HEK293 (cell line): ENCODE data around the gene JAM2.

Experiments used
- MEIS1 ChIP-seq: sonication (generic); formaldehyde crosslinking; IDR thresholded peaks from 2 replicates; pipeline ENCODE4 v1.8.1; 2022; ENCODE audit warnings: missing genetic modification reagents, mild to moderate bottlenecking, borderline replicate concordance
- ZNF555 ChIP-seq: fragments of 450-650 bp; formaldehyde crosslinking; conservative IDR thresholded peaks from 2 replicates; pipeline ENCODE4 v1.5.1; 2017; ENCODE audit warnings: missing biosample characterization, mild to moderate bottlenecking, missing genetic modification characterization, inconsistent platforms
- ZNF768 ChIP-seq: fragments of 450-650 bp; formaldehyde crosslinking; IDR thresholded peaks from 2 replicates; pipeline ENCODE4 v1.5.1; 2018; ENCODE audit warnings: missing biosample characterization, mild to moderate bottlenecking, missing genetic modification characterization
- TF ChIP-seq, protein P1 (sequence below): fragments of 450-650 bp; formaldehyde crosslinking; IDR thresholded peaks from 2 replicates; pipeline ENCODE4 v1.5.1; 2016; ENCODE audit warnings: missing biosample characterization, missing genetic modification characterization
- TF ChIP-seq, protein P2 (sequence below): fragments of 450-650 bp; formaldehyde crosslinking; IDR thresholded peaks from 2 replicates; pipeline ENCODE4 v1.5.1; 2017; ENCODE audit warnings: missing biosample characterization, mild to moderate bottlenecking, missing genetic modification characterization, moderate library complexity

DNA sequence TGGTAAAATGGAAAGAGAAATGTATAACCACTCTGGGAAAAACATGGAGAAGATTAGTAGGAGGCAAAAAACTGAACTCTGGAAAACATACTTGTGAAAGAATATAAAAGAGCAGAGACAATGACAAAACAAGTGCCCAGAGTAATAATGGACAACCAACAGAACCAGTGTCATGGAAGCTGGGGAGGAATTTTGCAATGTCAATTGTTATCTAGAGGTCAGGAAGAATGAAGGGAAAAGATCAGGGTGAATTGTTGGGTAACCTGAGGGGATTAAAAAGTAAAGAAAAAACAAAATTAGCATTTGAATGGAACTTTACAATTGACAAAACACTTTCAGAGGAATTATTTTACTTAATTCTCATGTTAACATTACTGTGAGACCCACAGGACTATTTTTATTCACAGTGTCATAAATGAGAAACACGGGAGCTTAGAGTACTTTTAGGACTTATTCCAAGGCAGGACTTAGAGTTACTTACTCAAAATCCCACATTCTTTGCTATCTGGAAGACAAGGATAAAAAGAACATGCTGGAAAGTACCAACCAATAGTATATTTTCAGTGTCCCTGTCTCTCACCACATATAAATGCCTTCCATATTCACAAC lies 19.5 kb downstream of the JAM2 start:
- TF ChIP-seq, protein P1, sequence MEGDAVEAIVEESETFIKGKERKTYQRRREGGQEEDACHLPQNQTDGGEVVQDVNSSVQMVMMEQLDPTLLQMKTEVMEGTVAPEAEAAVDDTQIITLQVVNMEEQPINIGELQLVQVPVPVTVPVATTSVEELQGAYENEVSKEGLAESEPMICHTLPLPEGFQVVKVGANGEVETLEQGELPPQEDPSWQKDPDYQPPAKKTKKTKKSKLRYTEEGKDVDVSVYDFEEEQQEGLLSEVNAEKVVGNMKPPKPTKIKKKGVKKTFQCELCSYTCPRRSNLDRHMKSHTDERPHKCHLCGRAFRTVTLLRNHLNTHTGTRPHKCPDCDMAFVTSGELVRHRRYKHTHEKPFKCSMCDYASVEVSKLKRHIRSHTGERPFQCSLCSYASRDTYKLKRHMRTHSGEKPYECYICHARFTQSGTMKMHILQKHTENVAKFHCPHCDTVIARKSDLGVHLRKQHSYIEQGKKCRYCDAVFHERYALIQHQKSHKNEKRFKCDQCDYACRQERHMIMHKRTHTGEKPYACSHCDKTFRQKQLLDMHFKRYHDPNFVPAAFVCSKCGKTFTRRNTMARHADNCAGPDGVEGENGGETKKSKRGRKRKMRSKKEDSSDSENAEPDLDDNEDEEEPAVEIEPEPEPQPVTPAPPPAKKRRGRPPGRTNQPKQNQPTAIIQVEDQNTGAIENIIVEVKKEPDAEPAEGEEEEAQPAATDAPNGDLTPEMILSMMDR (tag by site-specific recombination), result no peak
- TF ChIP-seq, protein P2, sequence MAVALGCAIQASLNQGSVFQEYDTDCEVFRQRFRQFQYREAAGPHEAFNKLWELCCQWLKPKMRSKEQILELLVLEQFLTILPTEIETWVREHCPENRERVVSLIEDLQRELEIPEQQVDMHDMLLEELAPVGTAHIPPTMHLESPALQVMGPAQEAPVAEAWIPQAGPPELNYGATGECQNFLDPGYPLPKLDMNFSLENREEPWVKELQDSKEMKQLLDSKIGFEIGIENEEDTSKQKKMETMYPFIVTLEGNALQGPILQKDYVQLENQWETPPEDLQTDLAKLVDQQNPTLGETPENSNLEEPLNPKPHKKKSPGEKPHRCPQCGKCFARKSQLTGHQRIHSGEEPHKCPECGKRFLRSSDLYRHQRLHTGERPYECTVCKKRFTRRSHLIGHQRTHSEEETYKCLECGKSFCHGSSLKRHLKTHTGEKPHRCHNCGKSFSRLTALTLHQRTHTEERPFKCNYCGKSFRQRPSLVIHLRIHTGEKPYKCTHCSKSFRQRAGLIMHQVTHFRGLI, result no peak
- TF ChIP-seq ZNF555, result no peak
- TF ChIP-seq MEIS1 (CRISPR knock-in tag), result no peak
- no peak for TF ChIP-seq ZNF768
